Measurements from ENCODE around the gene ROBO1.
"Not testable (repeated sequence)": the region's sequence is repeated elsewhere in the genome, so short reads cannot be mapped to it uniquely, and the experiment has no call there.

- not testable (repeated sequence) for TF ChIP-seq CTCF, POLR2A (IDR thresholded peaks at IDR 0.05)
Observed at GRCh38 chr3:79502216-79502681, 265.5 kb downstream of the ROBO1 start.

Measured in thyroid gland (tissue), 4 donors.